OCI-M2 (cell line): Measurements from ENCODE around the gene ANKRD9.

Experiments used
- DNase-seq: peaks from one replicate; lab custom pipeline; 2025; ENCODE audit not compliant: unreplicated experiment; lab: John Stamatoyannopoulos, UW

The ANKRD9 gene

GRCh38 chr14:102513899-102514772, 4.6 kb upstream of the ANKRD9 start:
- DNase-seq: no peak

- DNase-seq: no peak
Observed at GRCh38 chr14:102512793-102513300, 3.3 kb upstream of the ANKRD9 start.

- no peak for DNase-seq
Observed at GRCh38 chr14:102511538-102511937, 2.0 kb upstream of the ANKRD9 start.

GRCh38 chr14:102510616-102511520, 1.3 kb upstream of the ANKRD9 start:
- DNase-seq: peak; percentile 82

GRCh38 chr14:102508774-102509745, 516 bp downstream of the ANKRD9 start:
- DNase-seq: no peak

GRCh38 chr14:102508410-102508773, 1.2 kb downstream of the ANKRD9 start:
- DNase-seq: peak; percentile 39

- DNase-seq: no peak
Observed at GRCh38 chr14:102507857-102508312, 1.7 kb downstream of the ANKRD9 start.

- DNase-seq: no peak
Observed at GRCh38 chr14:102507081-102507856, 2.3 kb downstream of the ANKRD9 start.

- no peak for DNase-seq
Observed at GRCh38 chr14:102506626-102506925, 3.0 kb downstream of the ANKRD9 start.

- DNase-seq: no peak
Observed at GRCh38 chr14:102505775-102506625, 3.6 kb downstream of the ANKRD9 start.

- DNase-seq: no peak
Observed at GRCh38 chr14:102505000-102505619, 4.5 kb downstream of the ANKRD9 start.

GRCh38 chr14:102504328-102504999, 5.1 kb downstream of the ANKRD9 start:
- DNase-seq: peak; percentile 88

- DNase-seq: no peak
Observed at GRCh38 chr14:102503641-102504327, 5.8 kb downstream of the ANKRD9 start.

- no peak for DNase-seq
Observed at GRCh38 chr14:102502571-102502970, 7.0 kb downstream of the ANKRD9 start.

GRCh38 chr14:102501751-102502315, 7.7 kb downstream of the ANKRD9 start:
- DNase-seq: no peak

GRCh38 chr14:102500713-102501112, 8.9 kb downstream of the ANKRD9 start:
- no peak for DNase-seq

GRCh38 chr14:102500158-102500662, 9.4 kb downstream of the ANKRD9 start:
- no peak for DNase-seq
